Uterus (tissue), 2 donors: Measurements from ENCODE around the gene NT5C3B.

Experiments
- POLR2A ChIP-seq, 2 donors: fragments of 450-650 bp; IDR thresholded peaks; one replicate each; pipeline ENCODE4 v1.6.1; 2016; ENCODE audit warnings: antibody characterized with exemption in 2 of 2, mild to moderate bottlenecking in 1 of 2, moderate library complexity in 1 of 2
- TF ChIP-seq, protein P1 (sequence below), 4 experiments: fragments of 200-600 bp in 2 of 4; fragments of 450-650 bp in 2 of 4; sonication (generic) in 2 of 4; IDR thresholded peaks; one replicate each; pipeline ENCODE4 v1.5.1; 2016 to 2019; ENCODE audit warnings: antibody characterized with exemption in 4 of 4, mild to moderate bottlenecking in 2 of 4, moderate library complexity in 1 of 4

DNA sequence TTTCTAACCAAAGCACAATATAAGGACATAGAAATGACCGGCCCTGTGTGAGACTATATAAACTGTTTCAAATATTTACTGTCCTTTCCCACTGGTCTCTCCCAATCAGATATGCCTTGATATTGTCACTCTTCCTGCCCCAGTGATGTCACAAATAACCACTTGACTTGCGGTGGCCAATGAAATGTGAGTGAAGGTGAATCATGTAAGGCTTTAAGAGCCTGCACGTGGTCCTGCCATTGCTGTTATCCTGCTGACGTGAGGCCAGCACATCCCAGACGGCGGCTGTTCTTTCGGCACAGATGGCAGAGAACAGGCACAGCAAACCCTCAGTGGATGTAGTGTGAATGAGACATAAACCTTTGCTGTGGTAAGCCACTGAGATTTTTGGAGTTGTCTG lies 34.6 kb upstream of the NT5C3B start:
- TF ChIP-seq, protein P1, sequence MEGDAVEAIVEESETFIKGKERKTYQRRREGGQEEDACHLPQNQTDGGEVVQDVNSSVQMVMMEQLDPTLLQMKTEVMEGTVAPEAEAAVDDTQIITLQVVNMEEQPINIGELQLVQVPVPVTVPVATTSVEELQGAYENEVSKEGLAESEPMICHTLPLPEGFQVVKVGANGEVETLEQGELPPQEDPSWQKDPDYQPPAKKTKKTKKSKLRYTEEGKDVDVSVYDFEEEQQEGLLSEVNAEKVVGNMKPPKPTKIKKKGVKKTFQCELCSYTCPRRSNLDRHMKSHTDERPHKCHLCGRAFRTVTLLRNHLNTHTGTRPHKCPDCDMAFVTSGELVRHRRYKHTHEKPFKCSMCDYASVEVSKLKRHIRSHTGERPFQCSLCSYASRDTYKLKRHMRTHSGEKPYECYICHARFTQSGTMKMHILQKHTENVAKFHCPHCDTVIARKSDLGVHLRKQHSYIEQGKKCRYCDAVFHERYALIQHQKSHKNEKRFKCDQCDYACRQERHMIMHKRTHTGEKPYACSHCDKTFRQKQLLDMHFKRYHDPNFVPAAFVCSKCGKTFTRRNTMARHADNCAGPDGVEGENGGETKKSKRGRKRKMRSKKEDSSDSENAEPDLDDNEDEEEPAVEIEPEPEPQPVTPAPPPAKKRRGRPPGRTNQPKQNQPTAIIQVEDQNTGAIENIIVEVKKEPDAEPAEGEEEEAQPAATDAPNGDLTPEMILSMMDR (IDR thresholded peaks at IDR 0.05) = no peak
- TF ChIP-seq POLR2A (IDR thresholded peaks at IDR 0.05) = no peak
